SK-N-SH treated with all-trans-retinoic acid at 6 μM for 48 hours (cell line): Measurements from ENCODE around the gene ABLIM1.

Experiments
- ATAC-seq: fragments of 200-7000 bp; cut with Tn5 transposase; 3 replicates; pipeline ENCODE4 v1.9.1; 2020; ENCODE audit warnings: mild to moderate bottlenecking, moderate library complexity
- BACH2 ChIP-seq: fragments of 250-450 bp; sonication (Bioruptor Pico); IDR thresholded peaks from 2 replicates; pipeline ENCODE4 v1.9.0; 2021; ENCODE audit warnings: mild to moderate bottlenecking, borderline replicate concordance
- CREB5 ChIP-seq: fragments of 250-450 bp; sonication (Bioruptor Pico); IDR thresholded peaks from 2 replicates; pipeline ENCODE4 v1.5.1; 2020; ENCODE audit warnings: low read depth, mild to moderate bottlenecking, moderate library complexity
- CSDC2 ChIP-seq: fragments of 250-450 bp; sonication (Bioruptor Pico); IDR thresholded peaks from 2 replicates; pipeline ENCODE4 v1.5.0; 2020; ENCODE audit warnings: mild to moderate bottlenecking, moderate library complexity
- ESRRG ChIP-seq: fragments of 250-450 bp; sonication (Bioruptor Pico); IDR thresholded peaks from 2 replicates; pipeline ENCODE4 v1.6.1; 2021; ENCODE audit warnings: mild to moderate bottlenecking
- GLIS3 ChIP-seq: fragments of 250-450 bp; sonication (Bioruptor Pico); IDR thresholded peaks from 2 replicates; pipeline ENCODE4 v1.5.0; 2020; ENCODE audit warnings: mild to moderate bottlenecking, moderate library complexity
- ISL1 ChIP-seq: fragments of 250-450 bp; sonication (Bioruptor Pico); IDR thresholded peaks from 2 replicates; pipeline ENCODE4 v2.1.2; 2022; ENCODE audit warnings: mild to moderate bottlenecking, moderate library complexity
- PPARA ChIP-seq: fragments of 250-450 bp; sonication (Bioruptor Pico); IDR thresholded peaks from 2 replicates; pipeline ENCODE4 v1.5.0; 2020; ENCODE audit warnings: mild to moderate bottlenecking, borderline replicate concordance
- RARB ChIP-seq: fragments of 250-450 bp; sonication (Bioruptor Pico); IDR thresholded peaks from 2 replicates; pipeline ENCODE4 v1.8.0; 2021; ENCODE audit warnings: mild to moderate bottlenecking, moderate library complexity
- SNAI2 ChIP-seq: fragments of 250-450 bp; sonication (Bioruptor Pico); IDR thresholded peaks from 2 replicates; pipeline ENCODE4 v1.5.0; 2020; ENCODE audit warnings: mild to moderate bottlenecking, moderate library complexity
- TCF4 ChIP-seq: fragments of 250-450 bp; sonication (Bioruptor Pico); IDR thresholded peaks from 2 replicates; pipeline ENCODE4 v1.8.0; 2021; ENCODE audit warnings: mild to moderate bottlenecking, moderate library complexity, borderline replicate concordance
- TOX ChIP-seq: fragments of 250-450 bp; sonication (Bioruptor Pico); IDR thresholded peaks from 2 replicates; pipeline ENCODE4 v1.8.0; 2021; ENCODE audit warnings: mild to moderate bottlenecking, moderate library complexity, borderline replicate concordance
- ZC3H10 ChIP-seq: fragments of 250-450 bp; sonication (Bioruptor Pico); IDR thresholded peaks from 2 replicates; pipeline ENCODE4 v1.5.1; 2021; ENCODE audit warnings: mild to moderate bottlenecking, moderate library complexity
- ZFP3 ChIP-seq: fragments of 250-450 bp; sonication (Bioruptor Pico); IDR thresholded peaks from 2 replicates; pipeline ENCODE4 v1.5.0; 2020; ENCODE audit warnings: mild to moderate bottlenecking, moderate library complexity
- ZFP30 ChIP-seq: fragments of 450-650 bp; formaldehyde crosslinking; IDR thresholded peaks from 2 replicates; pipeline ENCODE4 v1.5.0; 2022; ENCODE audit warnings: mild to moderate bottlenecking, moderate library complexity
- ZNF565 ChIP-seq: fragments of 450-650 bp; formaldehyde crosslinking; conservative IDR thresholded peaks from 2 replicates; pipeline ENCODE4 v1.5.0; 2020; ENCODE audit warnings: low read depth, mild to moderate bottlenecking, moderate library complexity
- ZNF70 ChIP-seq: fragments of 450-650 bp; formaldehyde crosslinking; IDR thresholded peaks from 2 replicates; pipeline ENCODE4 v1.5.0; 2020; ENCODE audit warnings: mild to moderate bottlenecking, moderate library complexity
- ZNF8 ChIP-seq: fragments of 450-650 bp; formaldehyde crosslinking; IDR thresholded peaks from 2 replicates; pipeline ENCODE4 v1.5.0; 2020; ENCODE audit warnings: mild to moderate bottlenecking, moderate library complexity
- TF ChIP-seq, protein P1 (sequence below): fragments of 250-450 bp; sonication (Bioruptor Pico); IDR thresholded peaks from 2 replicates; pipeline ENCODE4 v1.8.0; 2021; ENCODE audit warnings: low read depth, mild to moderate bottlenecking, moderate library complexity, borderline replicate concordance
- TF ChIP-seq, protein P2 (sequence below): fragments of 250-450 bp; sonication (Bioruptor Pico); IDR thresholded peaks from 2 replicates; pipeline ENCODE4 v1.5.1; 2021; ENCODE audit warnings: mild to moderate bottlenecking, moderate library complexity
- TF ChIP-seq, protein P3 (sequence below): fragments of 250-450 bp; sonication (Bioruptor Pico); IDR thresholded peaks from 2 replicates; pipeline ENCODE4 v1.5.0; 2020; ENCODE audit warnings: mild to moderate bottlenecking, moderate library complexity

Gene ABLIM1

GRCh38 chr10:114545071-114545470 lies 113.0 kb downstream of the ABLIM1 start:
- ATAC-seq: no peak
- TF ChIP-seq ZNF70 (CRISPR knock-in tag): no peak
- no peak for TF ChIP-seq TOX

- TF ChIP-seq ZFP30 (CRISPR knock-in tag) (no peak), CREB5 (CRISPR knock-in tag) (no peak), ISL1 (no peak), GLIS3 (CRISPR knock-in tag) (no peak), SNAI2 (no peak), CSDC2 (CRISPR knock-in tag) (no peak), ESRRG (no peak), BACH2 (no peak), TCF4 (CRISPR knock-in tag) (no peak), RARB (no peak), ZFP3 (CRISPR knock-in tag) (no peak), ZNF565 (CRISPR knock-in tag) (no peak), ZC3H10 (CRISPR knock-in tag) (no peak)
- TF ChIP-seq, protein P1, sequence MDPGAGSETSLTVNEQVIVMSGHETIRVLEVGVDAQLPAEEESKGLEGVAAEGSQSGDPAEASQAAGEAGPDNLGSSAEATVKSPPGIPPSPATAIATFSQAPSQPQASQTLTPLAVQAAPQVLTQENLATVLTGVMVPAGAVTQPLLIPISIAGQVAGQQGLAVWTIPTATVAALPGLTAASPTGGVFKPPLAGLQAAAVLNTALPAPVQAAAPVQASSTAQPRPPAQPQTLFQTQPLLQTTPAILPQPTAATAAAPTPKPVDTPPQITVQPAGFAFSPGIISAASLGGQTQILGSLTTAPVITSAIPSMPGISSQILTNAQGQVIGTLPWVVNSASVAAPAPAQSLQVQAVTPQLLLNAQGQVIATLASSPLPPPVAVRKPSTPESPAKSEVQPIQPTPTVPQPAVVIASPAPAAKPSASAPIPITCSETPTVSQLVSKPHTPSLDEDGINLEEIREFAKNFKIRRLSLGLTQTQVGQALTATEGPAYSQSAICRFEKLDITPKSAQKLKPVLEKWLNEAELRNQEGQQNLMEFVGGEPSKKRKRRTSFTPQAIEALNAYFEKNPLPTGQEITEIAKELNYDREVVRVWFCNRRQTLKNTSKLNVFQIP (CRISPR knock-in tag): no peak
- TF ChIP-seq, protein P2, sequence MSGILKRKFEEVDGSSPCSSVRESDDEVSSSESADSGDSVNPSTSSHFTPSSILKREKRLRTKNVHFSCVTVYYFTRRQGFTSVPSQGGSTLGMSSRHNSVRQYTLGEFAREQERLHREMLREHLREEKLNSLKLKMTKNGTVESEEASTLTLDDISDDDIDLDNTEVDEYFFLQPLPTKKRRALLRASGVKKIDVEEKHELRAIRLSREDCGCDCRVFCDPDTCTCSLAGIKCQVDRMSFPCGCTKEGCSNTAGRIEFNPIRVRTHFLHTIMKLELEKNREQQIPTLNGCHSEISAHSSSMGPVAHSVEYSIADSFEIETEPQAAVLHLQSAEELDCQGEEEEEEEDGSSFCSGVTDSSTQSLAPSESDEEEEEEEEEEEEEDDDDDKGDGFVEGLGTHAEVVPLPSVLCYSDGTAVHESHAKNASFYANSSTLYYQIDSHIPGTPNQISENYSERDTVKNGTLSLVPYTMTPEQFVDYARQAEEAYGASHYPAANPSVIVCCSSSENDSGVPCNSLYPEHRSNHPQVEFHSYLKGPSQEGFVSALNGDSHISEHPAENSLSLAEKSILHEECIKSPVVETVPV (CRISPR knock-in tag): no peak
- TF ChIP-seq, protein P3, sequence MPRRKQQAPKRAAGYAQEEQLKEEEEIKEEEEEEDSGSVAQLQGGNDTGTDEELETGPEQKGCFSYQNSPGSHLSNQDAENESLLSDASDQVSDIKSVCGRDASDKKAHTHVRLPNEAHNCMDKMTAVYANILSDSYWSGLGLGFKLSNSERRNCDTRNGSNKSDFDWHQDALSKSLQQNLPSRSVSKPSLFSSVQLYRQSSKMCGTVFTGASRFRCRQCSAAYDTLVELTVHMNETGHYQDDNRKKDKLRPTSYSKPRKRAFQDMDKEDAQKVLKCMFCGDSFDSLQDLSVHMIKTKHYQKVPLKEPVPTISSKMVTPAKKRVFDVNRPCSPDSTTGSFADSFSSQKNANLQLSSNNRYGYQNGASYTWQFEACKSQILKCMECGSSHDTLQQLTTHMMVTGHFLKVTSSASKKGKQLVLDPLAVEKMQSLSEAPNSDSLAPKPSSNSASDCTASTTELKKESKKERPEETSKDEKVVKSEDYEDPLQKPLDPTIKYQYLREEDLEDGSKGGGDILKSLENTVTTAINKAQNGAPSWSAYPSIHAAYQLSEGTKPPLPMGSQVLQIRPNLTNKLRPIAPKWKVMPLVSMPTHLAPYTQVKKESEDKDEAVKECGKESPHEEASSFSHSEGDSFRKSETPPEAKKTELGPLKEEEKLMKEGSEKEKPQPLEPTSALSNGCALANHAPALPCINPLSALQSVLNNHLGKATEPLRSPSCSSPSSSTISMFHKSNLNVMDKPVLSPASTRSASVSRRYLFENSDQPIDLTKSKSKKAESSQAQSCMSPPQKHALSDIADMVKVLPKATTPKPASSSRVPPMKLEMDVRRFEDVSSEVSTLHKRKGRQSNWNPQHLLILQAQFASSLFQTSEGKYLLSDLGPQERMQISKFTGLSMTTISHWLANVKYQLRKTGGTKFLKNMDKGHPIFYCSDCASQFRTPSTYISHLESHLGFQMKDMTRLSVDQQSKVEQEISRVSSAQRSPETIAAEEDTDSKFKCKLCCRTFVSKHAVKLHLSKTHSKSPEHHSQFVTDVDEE (CRISPR knock-in tag): no peak
- no peak for ATAC-seq
Measured at GRCh38 chr10:114544045-114544659, 113.9 kb downstream of the ABLIM1 start.

DNA sequence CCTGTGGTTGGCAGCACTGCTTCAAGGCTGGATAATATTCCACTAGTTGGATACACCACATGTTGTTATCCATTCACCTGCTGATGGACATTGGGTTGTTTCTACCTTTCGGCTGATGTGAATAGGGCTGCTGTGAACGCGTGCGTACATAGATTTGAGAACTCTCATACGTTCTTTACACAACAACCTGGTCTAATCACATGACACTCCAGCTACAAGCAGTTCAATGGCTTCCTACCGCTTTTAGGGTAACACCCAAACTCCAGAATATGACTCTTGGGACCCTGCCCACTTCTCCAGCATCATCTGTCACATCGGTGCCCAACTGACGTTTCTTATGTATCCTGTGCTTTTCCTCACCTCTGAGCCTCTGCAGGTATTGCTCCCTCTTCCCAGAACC lies 114.6 kb downstream of the ABLIM1 start:
- ATAC-seq: no peak
- TF ChIP-seq, protein P1 (CRISPR knock-in tag): no peak
- TF ChIP-seq ISL1 (no peak), BACH2 (no peak), CREB5 (CRISPR knock-in tag) (no peak), ESRRG (no peak), GLIS3 (CRISPR knock-in tag) (no peak), TOX (no peak), PPARA (CRISPR knock-in tag) (no peak), ZNF8 (no peak), CSDC2 (CRISPR knock-in tag) (no peak)
- TF ChIP-seq, protein P2 (CRISPR knock-in tag): no peak
- TF ChIP-seq, all 23 proteins: peak for 0
